ENCODE results near the gene SYS1.
"Not testable (repeated sequence)": the region's sequence is repeated elsewhere in the genome, so short reads cannot be mapped to it uniquely, and the experiment has no call there.

The SYS1 gene

GRCh38 chr20:45339799-45340198, 23.2 kb upstream of the SYS1 start:
- no peak for DNase-seq (ENCODE audit: low read depth in 3 of 3, low spot score in 1 of 3)

DNA sequence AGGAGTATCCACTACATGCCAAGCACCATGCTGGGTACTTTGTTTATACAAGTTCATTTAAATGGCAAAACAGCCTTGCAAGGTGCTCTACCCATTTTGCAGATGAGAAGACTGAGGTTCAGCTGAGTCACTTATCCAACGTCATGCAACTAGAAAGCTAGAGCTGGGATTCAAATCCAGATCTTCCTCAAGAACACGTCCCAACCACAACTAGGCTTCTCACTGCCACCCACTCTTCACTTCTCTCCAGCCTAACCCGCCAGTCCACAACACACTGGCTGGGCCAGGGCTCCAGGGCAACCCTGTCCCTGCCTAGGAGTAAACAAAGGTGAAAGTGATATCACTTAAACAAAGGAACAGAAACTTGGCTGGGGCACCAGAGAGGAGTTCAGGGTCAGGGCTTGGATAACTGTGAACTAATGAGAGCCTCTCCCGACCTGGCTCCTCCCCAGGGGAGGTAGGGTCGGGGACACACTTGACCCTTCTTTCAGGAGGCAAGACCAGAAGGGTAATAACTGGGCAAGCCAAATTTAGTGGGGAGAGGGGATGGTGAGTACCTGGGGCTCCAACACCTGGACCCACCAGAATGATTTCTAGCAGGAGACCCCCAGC, 22.6 kb upstream of the SYS1 start:
- DNase-seq (ENCODE audit: low read depth in 3 of 3, low spot score in 1 of 3) = no peak

DNA sequence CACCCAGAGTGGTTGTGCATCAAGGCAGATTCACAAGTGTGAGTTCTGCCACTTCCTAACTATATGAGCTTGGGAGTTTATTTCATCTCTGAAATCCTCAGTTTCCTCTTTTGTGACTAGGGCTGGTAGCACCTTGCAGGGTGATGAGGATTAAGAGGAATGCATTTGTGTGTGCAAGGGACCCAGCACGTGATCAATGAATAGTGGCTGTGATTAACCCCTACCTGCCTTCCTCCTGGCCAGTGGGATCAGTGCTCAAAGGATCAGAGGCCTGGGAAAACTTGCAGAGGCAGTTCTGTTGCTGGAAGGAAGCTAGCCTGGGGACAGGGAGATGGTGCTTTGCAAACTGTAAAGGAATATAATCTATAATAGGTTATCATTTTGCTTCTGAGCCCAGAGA, 22.0 kb upstream of the SYS1 start:
- no peak for DNase-seq (ENCODE audit: low read depth in 3 of 3, low spot score in 1 of 3)

DNA sequence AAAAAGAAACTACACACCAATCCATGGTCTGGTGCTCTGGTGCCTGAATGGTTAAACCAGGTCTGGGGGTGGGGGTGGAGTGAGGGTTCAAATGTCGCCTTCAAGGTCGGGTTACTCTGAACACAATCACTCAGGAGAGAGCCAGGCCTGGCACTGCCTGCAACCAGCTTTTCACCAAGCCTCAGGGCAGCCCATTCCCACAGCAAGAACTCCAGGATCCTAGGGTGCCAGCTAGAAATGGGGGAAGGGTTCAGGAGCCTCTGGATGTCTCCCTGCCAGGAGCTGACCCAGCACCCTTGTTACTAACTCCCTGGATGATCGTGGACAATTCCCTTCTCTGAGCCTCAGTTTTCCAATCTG, 21.4 kb upstream of the SYS1 start:
- no peak for DNase-seq (ENCODE audit: low read depth in 3 of 3, low spot score in 1 of 3)

GRCh38 chr20:45341939-45342854, 20.8 kb upstream of the SYS1 start:
- DNase-seq (ENCODE audit: low read depth in 3 of 3, low spot score in 1 of 3) = no peak

DNA sequence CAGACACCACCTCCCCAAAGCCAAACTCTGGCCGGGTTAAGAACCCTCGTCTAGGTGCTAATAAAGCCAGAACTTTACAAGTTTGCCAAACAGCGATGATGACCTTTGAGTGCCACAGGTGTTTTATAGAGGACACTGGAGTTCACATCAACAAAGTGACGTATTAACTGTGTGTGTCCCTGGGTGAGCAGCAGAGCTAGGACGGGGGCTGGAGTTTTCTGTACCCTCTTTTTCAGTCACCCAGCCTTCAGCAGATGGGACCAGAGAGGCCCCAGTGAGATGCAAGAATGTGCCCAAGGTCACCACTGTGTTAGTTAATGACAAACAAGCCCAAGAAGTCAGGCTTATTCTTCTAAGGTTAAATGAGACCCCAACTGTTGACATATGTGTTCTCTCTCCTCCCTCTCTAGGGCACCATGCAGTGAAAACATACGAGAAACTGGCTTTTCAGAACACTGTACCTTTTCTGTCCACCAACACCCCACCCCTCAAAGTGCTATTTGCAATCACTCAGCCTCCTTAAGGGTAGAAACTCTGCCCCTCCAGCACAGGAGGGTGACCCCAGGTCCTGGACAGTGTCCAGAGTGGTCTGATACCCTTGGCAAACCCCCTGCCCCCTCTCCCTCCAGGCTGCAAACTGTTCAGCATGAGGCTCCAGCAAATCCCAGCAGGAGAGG, 20.0 kb upstream of the SYS1 start:
- no peak for DNase-seq (ENCODE audit: low read depth in 3 of 3, low spot score in 1 of 3)

DNA sequence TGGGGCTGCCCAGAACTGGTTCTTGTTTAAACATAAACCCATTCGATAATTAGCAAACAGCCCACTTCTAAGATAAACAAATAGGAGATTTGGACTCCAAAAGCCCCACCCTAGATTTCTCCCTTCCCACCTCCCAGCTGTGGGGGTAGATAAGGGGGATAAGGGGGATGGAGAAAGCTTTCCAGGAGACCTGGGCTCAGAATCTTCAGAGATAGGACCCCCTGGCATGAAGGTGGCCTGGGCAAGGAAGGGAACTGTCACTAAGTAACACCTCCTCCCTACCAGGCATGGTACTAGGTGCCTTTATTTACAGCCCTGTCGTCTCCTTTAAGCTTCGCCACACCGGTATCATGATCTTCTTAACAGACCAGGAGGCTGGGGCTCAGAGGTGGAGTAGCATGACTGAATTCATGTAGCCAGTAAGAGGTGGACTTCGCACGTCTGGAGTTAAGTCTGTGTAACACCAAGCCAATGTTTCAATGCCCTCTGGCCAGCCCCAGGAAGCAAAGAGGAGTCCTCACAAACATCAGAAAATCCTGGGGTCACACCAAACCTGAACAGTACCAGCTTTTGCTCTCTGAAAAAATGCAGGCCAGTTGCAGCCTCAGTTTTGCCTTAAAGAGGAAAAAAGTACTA, 19.3 kb upstream of the SYS1 start:
- no peak for DNase-seq (ENCODE audit: low read depth in 3 of 3, low spot score in 1 of 3)

DNA sequence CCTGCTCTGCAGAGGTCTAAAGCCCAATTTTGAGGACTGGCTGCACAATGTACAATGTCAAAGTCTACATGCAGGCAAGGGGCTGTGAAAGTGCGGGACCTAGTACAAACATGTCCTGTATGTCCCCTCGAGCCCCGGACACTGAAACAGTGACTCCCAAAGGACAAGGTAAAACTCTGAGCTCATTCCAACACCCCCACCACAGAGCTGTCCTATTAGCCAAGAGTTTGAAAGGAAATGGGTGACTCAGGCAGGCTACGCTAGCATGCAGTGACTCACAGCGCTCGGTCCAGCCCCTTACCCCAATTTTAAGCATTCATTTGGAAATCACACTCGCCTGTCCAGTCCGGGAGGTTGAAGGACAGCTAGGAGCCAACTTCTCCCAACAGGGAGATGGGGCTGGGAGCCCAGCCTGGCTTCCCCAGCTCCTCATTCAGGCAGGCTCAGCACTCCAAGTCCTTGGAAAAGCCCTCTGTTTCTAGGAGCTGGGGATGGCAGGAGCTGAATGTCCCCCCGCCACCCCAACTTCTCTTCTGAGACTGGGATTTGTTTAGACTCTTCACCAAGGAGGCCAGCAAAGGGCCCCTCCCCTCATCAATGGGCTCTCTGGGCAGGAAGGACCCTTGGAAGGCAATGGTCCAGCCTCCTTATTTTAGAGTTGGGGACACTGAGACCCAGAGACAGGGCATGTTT, 18.6 kb upstream of the SYS1 start:
- no peak for DNase-seq (ENCODE audit: low read depth in 3 of 3, low spot score in 1 of 3)

- no peak for DNase-seq (ENCODE audit: low read depth in 3 of 3, low spot score in 1 of 3)
These were observed 17.6 kb upstream of the SYS1 start for GRCh38 chr20:45345104-45345936.

DNA sequence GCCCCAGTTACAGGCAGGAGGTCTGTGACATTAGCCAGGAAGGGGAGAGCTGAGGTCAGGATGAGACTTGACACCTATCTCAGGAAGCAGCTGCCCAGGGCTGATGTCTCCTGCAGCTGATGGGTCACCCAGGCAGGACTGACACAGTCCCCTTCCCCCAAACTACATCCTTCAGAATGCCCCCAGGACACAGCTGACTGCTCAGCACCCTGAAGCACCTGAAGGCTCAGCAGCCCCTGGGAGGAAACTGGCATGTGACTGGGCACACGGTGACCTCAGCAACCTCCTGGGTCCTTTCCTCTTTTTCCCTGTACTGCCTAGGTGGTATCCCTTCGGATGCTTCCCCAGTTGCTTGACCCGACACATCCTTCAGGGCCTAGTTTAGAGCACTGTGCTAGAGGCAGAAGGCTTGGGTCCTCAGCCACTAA, 16.7 kb upstream of the SYS1 start:
- DNase-seq (ENCODE audit: low read depth in 3 of 3, low spot score in 1 of 3) = no peak

- DNase-seq (ENCODE audit: low read depth in 3 of 3, low spot score in 1 of 3) = no peak
These were observed 16.1 kb upstream of the SYS1 start for GRCh38 chr20:45346851-45347250.

DNA sequence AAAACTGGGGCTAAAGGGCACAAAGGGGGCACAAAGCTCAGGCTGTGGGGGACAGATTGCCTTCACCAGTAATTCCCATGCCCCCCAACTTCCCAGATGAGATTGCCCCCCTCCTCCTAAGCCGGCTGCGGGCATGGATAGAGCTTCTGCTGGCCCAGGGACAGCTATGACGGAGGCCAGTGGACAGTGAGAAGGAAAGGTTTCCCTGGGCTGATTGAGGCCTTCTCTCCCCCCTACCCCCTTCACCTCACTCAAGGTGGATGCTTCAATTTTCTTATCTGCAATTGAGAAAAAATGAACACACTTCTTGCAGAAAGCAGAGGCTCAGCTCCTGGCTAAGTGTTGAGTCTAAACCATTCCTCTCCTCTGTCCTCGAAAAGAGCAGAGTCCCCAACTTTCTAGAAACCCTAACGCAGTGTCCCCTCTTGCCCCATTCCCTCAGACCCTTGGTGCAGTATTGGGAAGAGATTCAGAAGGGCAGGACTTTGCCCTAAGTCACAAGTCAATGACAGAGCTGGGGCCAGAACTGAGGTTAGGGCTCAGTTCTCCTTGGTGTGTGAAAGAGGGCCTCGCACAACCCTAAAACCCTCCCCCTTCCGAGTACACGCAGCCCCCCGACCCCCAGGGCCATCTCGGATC, 15.5 kb upstream of the SYS1 start:
- no peak for DNase-seq (ENCODE audit: low read depth in 3 of 3, low spot score in 1 of 3)

DNA sequence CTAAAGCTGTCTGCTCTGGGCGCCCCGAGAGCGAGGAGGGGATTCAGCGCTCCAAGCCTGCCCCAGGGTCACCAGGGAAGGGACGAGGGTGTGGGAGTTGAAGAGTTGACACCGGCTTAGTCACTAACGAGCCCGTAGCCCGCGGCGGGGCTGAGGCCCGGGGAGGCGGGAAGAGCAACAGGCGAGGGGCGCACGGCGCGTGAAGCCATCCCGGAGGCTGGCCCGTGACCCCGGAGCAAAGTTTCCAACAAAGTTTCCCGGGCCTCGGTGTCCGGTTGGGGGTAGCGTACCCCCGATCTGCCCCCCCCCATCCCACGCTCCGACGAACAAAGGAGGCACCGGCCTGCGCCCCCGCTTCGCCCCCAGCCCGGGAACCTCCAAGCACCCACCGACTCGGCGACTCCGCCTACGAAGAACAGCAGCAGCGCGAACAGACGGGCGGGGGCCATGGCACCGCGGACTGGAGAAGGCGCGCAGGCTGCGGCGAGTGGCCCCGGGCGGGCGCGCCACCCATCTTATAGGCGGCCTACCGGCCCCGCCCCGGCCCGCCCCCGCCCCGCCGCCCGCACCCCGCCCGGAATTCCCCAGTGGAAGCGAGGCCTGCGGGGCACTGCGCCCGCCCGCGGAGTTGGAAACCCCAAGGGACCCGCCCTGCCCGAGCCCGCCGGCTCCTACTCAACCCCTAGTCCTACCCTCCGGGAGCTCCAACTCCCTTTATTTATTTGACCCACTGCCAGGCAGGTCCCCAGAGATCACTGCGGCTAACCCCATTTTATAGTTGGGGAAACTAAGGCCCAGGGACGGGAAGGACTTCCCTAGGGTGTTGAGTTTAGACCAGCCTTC, 14.8 kb upstream of the SYS1 start, which contains the start of gene SDC4:
SDC4 (minus strand) TSS at position 489 of the 843 bp plus-strand sequence; CDS start at position 449, 40 bp downstream.
- peak; percentile 23 to 61 (median 47) for DNase-seq (ENCODE audit: low read depth in 3 of 3, low spot score in 1 of 3)

DNA sequence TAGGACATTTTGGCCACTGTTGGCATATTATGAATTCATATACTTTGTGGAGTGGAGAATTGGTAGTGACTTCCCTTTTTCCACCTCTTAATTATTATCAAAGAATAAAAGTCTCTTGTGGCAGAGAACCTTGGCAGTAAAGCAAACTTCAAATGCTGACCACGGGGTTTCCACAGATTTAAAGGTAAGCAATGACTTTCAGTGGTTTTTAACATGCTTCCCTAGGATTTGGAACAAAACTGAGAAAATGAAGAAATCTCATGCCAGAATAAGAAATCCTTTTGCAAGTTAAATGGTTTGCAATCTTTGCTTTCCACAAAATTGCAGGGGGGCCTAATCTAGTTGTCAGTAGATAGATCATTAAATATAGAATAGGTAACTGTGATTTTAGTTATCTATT, 12.7 kb upstream of the SYS1 start:
- no peak for DNase-seq (ENCODE audit: low read depth in 3 of 3, low spot score in 1 of 3)

- DNase-seq (ENCODE audit: low read depth in 3 of 3, low spot score in 1 of 3) = not testable (repeated sequence)
These were observed 12.2 kb upstream of the SYS1 start for GRCh38 chr20:45350795-45351194.

DNA sequence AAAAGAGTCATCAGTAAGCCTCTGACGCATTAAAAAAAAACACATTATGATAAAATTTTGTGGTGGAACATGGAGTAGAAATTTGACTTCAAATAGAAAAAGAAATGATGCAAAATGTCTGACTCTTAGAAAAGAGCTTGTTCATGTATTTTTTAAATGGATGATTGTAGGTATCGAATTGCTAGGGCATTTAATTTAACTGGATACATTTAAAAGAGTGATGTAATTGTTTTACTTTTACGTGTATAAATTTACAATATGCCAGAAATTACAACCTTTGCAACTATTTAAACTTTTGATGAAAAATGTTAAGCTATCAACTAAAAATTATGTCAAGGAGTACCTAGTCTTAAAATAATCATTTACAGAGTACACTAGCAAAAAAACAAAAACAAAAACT, 10.2 kb upstream of the SYS1 start:
- no peak for DNase-seq (ENCODE audit: low read depth in 3 of 3, low spot score in 1 of 3)

- no peak for DNase-seq (ENCODE audit: low read depth in 3 of 3, low spot score in 1 of 3)
These were observed 9.2 kb upstream of the SYS1 start for GRCh38 chr20:45353746-45354145.

- no peak for DNase-seq (ENCODE audit: low read depth in 3 of 3, low spot score in 1 of 3)
These were observed 8.3 kb upstream of the SYS1 start for GRCh38 chr20:45354423-45355208.
